Uterus (tissue), 2 donors: ENCODE results near the gene ARHGEF6.

ENCODE experiments used
- CTCF ChIP-seq, 4 experiments: fragments of 200-600 bp in 2 of 4; fragments of 450-650 bp in 2 of 4; sonication (generic) in 2 of 4; IDR thresholded peaks; one replicate each; pipeline ENCODE4 v1.5.1; 2016 to 2019; ENCODE audit warnings: antibody characterized with exemption in 4 of 4, mild to moderate bottlenecking in 2 of 4, moderate library complexity in 1 of 4
- POLR2A ChIP-seq, 2 donors: fragments of 450-650 bp; IDR thresholded peaks; one replicate each; pipeline ENCODE4 v1.6.1; 2016; ENCODE audit warnings: antibody characterized with exemption in 2 of 2, mild to moderate bottlenecking in 1 of 2, moderate library complexity in 1 of 2

GRCh38 chrX:136823175-136823574, 42.4 kb upstream of the ARHGEF6 start:
- no peak for TF ChIP-seq POLR2A (IDR thresholded peaks at IDR 0.05)
- TF ChIP-seq CTCF (IDR thresholded peaks at IDR 0.05): no peak
